Urothelium cell line (cell line): Measurements from ENCODE around the gene MAP2K2.

Experiments used
- DNase-seq: peaks from one replicate; pipeline ENCODE4 v3.0.0; 2011; ENCODE audit warnings: low spot score, mixed read lengths
- FAIRE-seq: peaks from 2 replicates; lab custom pipeline; 2011; peaks lifted over from hg19 to GRCh38; lab: Jason Lieb, UNC

The MAP2K2 gene

DNA sequence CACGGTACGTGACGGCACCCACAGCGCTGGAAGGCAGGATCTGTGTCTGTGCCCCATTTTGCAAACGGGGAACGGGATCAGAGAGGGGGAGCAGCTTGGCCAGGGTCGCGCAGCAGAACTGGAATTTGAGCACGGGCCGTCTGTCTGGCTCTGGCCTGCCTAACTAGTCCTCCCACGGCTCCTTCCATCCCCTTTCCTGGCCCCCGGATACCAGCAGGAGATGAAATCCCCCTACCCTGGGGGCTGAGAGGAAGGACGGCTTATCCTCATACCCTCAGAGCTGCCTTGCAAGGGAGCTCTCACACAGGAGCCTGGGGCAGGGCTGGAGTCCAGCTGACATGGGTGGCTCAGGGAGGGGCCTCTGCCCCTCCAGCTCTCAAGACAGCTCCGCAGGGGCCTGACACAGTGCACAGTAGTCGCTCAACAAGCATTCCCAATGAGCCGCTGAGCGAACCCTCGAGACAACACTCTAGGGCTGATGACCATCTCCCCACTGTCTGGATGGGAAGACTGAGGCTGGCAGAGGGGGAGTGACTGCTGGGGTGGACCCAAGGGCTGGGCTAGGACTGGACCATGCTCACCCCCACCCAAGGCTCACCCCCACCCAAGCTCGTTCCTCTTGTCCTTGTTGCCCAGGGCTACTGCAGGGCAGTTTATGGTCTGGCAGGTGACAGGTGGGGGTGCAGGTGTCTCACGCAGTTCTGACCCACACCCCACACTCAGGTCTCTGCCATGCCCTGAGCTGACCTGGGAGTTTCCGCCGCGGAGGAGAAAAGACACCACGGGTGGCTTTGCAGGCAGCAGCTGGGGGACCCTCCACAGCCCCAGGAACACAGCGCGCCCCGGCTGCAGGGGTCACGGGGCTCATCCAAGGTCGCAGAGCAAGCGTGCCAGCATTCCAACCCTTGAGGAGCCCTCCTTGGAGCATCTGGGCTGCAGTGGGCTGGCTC is 61.2 kb downstream of the MAP2K2 start:
- no peak for DNase-seq
- no peak for FAIRE-seq

DNA sequence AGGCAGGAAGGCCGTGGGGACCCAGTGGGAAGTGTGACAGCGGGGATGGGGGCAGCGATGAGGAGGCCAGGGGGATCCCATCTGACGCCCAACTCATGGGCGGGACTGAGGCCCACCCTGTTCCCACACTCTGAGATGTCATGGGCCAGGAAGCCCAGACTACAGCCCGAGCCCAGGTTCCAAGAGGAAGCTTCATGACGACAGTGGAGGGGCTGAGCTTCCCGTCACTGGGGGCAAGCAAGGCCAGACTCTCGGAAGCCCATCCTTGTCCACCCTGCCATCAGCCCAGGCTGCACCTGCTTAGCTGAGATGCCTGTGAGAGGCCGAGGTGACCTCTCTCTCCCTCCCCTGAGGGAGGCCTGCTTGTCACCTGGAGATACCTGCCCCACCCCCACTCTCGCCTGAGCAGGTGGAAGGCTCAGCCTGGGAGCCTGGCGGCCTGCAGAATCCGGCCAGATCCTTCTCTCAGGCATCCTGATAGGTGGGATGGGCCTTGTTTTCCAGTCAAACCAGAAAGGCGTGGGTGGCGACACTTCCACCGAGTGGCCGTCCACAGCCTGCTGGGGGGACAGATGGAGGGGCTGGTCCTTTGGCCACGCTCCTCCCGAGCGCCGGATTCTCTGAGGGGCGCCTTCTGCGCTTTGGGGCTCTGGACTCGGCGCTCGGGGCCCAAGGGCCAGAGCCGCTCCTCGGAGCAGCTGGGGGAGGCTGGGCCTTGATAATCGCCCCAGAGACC is 62.1 kb downstream of the MAP2K2 start:
- DNase-seq, result no peak
- no peak for FAIRE-seq

DNA sequence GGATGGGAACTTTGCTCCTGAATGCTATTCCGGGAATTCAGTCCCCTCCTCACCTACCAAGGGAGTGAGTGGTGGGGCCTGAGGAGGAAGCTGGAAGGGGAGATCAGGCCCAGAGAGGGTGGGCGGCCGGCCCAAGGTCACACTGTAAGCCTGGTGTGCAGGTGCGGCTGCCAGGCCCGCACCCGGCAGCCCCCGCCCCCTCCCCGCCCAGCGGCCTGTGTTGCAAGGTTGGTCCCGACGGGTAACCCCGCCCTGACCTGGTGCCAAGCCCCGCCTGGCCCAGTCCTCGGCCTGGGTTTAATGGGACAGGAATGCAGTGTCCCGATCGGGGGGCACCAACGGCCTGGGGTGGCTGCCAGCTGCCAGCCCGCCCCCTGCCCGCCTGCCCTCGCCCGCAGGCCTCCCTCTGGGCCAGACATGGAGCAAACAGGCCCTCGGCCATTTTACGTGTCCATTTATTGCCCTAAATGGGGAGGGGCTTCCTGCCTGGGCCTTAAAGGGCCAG is 62.7 kb downstream of the MAP2K2 start:
- DNase-seq (peak; percentile 28), FAIRE-seq (no peak)

DNA sequence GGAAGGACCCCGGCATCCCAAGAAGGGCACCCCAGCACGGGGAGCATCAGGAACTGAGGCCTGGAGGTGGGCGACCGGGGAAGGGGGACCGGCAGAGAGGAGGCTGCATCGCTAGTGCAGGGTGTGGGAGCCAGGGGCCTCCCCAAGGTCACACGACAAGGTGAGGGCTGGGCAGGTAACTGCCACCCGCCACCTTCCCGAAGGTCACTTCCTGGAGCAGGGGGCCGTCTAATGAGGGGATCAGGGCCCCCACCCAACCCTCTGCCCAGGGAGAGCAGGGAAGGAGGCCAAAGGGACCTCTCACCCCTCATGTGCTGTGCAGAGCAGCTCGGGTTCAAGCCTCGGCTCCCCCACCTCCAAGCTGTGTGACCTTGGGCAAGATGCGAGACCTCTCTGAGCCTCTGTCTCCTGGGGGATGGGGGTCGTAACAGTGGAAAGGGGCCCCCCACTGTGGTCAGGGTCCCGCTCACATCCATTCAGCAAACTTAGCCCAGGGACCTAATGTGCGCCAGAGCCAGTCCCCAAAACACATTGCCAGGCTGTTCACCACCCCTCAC is 63.2 kb downstream of the MAP2K2 start:
- no peak for FAIRE-seq
- no peak for DNase-seq

DNA sequence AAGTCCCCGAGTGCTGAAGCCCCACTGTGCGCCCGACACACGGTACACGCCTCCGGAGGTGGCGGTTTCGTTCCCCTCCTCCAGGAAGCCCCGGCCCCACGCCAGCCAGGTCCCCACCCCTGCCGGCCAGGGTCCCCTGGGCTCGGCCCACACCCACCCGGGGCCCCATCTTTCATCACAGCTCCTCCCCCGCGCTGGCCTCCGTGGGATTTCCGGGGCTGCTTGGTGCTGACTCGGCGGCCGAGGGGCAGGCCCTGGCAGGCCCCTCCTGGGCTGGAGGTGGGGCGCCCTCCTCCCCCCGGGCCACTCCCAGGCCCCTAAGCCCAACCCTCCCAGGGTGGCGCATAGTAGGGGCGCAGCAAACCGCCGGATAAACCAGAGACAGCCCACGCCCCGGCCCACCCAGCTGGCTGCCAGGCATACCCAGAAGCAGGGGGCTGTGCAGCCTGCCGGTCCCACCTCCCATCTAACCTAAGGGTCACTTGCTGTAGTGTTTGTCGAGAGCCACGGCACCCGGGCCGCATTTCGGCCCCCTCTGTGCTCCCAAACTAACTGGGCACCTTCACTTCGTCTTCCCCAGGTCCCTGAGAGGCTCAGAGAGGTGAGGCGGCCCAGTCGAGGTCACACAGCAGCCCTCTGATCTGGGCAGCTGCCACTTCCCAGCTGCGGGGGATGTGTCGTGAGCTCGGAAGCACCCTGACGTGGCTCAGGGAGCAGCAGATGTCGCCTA is 63.9 kb downstream of the MAP2K2 start:
- DNase-seq (no peak), FAIRE-seq (no peak)

DNA sequence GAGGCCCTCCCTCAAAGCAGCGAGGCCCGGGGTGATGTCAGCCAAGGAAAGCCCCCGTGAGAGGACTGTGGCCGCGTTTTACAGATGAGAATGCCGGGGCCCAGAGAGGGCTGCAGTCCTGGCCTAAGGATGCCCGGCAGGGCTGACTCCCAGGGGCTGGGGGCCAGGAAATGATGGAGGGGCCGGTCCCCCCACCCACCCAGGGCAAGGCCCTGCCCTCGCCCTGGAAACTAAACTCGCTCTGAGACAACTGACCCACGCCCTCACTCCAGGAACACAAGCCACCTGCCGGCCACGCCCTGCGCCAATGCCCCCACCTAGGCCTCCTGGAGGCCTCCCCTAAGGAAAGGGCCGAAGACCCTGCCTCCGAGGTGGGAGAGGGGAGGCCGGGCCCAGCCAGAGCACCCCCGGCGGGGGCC is 64.5 kb downstream of the MAP2K2 start:
- no peak for DNase-seq
- FAIRE-seq, result no peak

DNA sequence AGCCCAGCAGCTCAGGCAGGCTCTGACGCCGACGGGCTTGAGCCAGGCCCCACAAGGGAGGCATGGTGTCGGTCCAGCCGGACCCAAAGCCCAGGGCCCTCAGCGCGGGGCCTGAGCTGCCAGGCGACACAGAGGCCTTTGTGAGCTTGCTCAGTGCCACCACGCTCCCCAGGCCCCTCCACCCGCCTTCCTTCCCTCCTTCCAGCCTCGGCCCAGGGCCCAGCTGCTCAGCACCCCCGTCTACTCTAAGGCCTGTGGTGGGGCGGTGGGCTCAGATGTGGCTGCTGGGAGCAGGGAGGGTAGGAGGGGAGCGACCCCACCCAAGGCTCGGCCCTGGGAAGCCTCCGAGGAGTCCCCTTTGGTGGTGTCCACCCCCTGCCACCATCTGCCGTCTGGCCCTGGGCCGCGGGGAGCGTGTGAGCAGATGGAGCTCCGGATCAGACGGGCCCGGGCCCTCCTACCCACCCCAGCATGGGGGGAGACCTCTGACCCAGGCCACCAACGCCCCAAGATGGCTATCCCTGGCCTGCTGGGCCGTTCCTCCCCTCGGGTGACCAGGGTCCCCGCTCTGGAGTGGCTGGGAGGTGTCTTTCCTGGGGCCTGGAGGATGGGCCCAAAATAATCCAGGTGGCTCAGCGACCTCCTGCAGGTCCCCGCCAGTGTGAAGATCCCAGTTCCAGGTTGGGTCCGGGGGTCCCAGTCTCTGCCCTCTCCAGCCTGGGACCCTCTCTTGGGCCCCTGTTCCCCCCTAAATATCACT is 65.0 kb downstream of the MAP2K2 start:
- no peak for DNase-seq

DNA sequence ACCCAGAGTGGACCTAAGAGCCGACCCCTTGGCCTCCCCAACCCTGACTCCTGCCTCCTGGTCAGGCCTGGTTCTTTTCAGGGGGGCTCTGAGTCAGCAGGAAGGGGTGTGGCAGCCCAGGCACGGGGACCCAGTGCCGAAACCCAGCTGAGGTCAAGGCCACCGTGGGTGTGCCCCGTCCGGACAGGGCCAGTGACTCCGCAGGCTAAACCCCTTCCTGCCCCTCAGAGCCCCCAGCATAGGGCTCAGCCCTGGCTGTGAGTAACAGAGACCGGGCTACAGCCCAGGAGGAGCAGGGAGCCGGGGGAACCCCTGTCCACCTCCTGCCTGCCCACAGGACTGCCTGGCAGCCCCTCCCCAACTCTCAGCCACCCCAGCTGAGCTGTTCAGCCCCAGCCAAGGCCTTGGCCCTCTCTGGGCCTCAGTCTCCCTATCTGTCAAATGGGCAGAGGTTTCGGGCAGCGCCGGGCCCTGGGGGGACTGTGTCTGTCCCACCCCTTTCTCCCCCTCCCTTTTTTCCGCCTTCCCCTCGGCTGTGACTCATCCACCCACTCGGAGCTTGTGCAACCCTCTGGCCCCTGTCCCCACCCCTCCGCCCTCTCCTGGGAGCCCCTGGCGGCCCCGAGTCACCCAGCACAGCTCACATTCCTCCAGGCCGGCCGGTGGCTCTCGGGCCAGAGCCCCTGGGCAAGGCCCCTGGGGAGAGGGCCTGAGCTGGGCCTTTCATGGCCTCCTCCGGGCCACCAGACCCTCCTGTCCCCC is 65.8 kb downstream of the MAP2K2 start:
- DNase-seq, result peak; percentile 77
- FAIRE-seq, result no peak

More for the DNA sequence above, 65.0 kb downstream of the MAP2K2 start:
- no peak for FAIRE-seq

DNA sequence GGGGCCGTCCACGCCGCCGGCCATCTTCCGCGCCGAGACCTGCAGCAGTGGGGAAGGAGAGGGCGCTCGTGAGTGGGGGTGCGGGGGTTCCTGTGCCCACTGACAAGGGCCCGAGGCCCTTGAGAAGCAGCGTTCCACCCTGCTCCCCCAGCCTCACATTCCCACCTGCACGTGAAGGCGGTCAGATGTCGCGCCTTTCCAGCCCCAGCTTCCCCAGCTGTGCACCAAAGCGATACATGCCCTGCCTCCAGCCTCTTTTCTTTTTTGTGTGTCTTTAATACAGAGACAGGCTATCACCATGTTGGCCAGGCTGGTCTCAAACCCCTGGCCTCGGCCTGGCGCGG is 68.7 kb downstream of the MAP2K2 start:
- DNase-seq (no peak), FAIRE-seq (no peak)

DNA sequence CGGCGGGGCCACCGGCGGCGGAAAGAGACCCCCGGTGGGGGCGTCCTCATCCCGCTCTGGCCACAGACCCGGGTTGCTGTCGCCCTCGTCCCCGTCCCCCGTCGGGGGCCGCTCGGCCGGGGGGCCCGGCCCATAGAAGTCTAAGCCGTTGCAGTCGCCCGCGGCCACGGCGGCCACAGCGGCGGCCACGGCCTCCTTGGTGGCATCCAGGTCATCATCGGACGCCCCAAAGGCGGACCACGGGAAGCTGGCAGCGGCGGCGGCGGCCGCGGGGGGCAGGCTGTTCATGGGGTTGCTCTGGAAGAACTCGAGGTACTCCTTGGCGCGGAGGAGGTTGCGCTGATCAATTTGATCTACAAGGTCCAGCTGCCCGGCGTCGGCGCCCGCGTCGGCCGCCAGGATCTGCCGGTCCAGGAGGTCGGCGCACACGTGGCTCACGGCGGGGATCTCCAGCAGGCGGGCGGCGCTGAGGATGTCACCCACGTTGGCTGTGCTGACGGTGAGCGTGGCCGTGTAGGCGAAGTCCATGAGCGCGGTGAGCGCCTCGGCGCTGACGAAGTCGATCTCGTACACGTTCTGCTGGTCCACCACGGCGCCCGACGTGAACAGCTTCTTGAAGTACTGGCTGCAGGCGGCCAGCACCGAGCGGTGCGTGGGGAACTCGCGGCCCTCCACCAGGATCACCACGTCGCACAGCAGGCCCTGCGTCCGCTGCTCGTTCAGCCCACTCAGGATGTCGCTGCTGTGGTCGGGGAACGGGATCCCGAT is 69.3 kb downstream of the MAP2K2 start:
- DNase-seq (no peak), FAIRE-seq (no peak)

DNA sequence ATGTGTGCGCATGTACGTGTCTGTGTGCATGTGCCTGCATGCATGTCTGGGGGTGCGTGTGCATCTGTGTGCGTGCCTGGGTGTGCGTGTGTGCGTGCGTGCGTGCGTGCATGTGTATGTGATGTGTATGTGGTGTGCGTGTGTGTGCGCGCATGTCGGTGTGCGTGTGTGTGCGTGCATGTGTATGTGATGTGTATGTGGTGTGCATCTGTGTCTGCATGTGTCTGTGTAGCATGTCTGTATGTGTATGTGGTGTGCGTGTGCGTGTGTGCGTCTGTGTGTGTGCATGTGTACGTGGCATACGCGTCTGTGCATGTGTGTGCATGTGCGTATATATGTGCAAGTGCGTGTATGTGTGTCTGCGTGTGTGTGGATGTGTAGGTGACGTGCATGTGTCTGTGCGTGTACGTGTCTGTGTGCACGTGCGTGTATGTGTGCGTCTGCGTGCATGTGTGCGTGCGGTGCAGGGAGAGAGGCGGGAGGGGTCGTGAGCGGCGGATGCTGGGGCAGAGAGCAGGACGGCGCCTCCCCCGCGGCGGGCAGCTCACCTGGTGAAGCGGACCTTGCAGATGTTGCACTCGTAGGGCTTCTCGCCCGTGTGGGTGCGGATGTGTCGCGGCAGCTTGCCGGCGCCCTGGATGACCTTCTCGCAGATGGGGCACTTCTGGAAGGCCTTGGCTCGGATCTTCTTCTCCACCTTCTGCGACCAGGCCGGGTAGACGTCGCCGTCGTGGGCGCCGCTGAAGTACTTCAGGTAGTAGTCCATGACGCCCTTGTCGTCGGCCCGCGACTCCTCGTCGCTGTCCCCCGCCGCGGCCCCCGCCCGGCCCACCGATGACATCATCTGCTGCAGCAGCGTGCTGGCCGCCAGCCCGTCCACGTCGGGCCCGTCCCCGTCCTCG is 70.2 kb downstream of the MAP2K2 start:
- peak; percentile 95 for FAIRE-seq
- DNase-seq, result no peak

DNA sequence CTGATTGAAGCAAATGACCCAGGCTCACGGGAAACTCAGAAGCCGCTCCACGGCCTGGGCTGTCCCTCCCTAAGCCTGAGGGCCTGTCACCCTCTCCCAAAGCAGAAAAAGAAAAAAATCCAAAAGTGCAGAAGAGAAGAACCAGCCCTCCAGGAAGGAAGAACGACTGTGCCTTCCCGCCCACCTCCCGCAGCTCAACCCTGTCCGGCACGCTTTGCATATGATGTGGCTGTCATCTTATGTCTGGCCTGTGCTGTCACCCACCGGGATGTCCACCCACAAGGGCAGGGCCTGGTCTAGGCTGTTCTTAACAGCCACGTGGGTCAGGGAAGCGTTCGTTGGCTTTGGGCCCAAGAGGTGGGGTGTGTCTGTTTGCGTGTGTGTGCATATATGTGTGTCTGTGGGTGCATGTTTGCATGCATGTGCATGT is 70.9 kb downstream of the MAP2K2 start:
- no peak for FAIRE-seq
- DNase-seq, result no peak

DNA sequence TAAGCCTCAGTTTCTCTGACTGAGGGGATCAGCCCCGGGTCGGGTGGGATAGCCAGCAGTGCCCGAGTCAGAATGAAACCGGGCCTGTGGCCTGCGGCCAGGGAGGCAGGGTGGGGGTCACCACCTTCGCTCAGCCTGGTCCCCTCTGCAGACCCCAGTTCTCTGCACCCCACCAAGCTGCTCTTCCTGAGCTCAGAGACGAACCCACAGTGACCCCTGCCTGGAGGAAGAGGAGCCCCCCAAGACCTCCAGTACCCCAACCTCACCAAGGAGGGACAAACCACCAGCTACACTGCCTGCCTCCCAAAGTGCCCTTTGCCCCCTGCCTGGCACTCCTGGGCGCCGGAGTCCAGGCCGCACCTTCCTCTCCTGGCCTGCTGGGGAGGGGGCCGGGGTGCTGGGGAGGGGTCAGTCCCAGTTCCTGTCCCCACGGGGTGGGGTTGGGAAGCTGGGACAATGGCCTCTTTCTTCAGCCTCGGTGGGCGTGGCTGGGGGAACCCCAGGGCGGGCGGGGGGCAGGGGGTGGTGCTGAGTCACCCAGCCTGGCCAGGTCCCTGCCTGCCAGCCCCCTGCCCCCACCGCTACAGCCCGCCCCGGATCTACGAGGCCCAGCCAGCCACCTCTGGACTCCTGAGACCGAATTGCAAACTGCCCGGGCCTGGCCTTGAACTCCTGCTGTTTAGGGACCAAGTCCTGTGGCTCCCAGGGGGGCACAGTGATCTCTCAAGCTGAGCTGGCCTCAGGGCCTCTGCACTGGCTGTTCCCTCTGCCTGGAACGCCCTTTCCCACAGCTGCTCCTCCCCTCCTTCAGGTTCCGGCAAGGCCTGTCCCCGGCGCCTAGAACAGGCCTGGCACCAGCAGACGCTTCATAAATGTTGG is 71.6 kb downstream of the MAP2K2 start:
- DNase-seq (peak; percentile 78), FAIRE-seq (no peak)

DNA sequence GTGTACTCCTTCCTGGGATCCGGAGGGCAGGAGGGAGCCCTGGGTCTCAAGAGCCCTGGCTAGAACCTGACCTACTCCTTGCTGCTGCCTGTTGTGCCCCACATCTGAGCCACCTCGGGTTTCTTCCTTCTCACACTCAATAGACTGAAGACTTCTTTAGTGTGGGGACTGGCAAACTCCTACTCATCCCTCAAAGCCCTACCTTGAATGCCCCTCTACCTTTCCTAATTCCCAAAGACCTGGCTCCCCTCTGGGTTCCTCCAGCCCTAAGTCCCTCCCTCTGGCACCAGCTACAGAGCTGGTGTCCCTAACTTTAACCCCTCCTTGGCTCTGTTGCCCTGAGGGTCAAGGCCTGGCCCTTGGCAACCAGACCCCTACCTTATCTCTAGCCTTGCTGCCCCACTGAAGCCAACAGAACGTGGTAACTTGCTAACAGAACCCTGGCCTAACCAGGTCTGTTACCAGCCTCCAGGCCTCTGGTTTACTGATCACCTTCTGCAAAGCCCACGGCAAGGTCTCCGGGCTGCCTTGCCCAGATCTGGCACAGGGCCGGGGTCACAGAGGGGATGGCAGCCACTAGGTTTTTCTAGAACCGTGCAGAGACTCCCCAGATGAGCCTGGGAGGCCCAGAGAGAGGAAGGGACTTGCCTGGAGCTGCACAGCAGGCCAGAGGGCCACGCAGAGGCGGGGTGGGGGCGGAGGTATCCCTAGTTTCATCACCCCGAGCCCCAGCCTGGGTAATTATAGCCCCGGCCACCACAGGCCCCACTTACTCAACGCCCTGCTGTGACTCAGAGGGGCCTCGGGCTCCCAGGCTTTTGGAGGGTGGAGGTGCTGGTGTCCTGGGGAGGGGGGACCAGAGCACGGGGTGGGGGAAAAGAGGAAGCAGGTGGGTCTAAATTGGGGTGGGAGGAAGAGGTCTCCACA is 72.5 kb downstream of the MAP2K2 start:
- peak; percentile 21 for DNase-seq
- no peak for FAIRE-seq

DNA sequence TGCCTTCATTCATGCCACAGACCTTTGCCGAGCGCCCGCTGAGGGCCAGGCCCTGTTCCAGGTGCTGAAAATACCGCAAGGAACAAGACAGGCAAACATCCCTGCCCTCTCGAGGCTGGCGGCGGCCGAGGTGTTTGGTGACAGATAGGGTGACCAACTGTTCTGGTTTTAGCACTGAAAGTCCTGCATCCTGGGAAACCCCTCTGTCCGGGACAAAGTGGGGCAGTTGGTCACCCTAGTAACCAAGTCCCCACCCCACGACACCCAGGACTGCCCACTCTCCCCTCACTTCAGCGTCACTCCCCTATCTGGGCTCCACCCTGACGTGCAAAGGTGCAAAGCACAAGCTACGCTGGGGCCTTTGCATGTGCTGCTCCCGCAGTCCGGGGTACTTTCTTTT is 74.5 kb downstream of the MAP2K2 start:
- no peak for FAIRE-seq

More for the DNA sequence above, 74.5 kb downstream of the MAP2K2 start:
- no peak for DNase-seq
